H9 (cell line): ENCODE data around the gene DNAJB5. TPM values are rescaled to one million over a fixed set of nuclear protein-coding genes. Genes with fewer than 3 reads are reported as not detected.

ENCODE experiments used
- DNase-seq: peaks from one replicate; pipeline ENCODE4 v3.0.0-alpha.2; 2017
- H2AFZ ChIP-seq: one replicate; pipeline ENCODE4 v1.6.1; 2013; ENCODE audit warnings: mild to moderate bottlenecking, low read length, control low read depth, moderate library complexity
- H2AK5ac ChIP-seq: 2 replicates; pipeline ENCODE4 v1.6.1; 2013; ENCODE audit warnings: low read length, control low read depth, mixed read lengths; ENCODE audit not compliant: insufficient read length
- H2BK120ac ChIP-seq: one replicate; pipeline ENCODE4 v1.6.1; 2013; ENCODE audit warnings: low read depth, mild to moderate bottlenecking, low read length, control low read depth, inconsistent platforms; ENCODE audit not compliant: poor library complexity, severe bottlenecking
- H2BK12ac ChIP-seq: 2 replicates; pipeline ENCODE4 v1.6.1; 2013; ENCODE audit warnings: low read length, control low read depth, mixed read lengths, low read depth; ENCODE audit not compliant: insufficient read length
- H2BK15ac ChIP-seq: 2 replicates; pipeline ENCODE4 v1.6.1; 2013; ENCODE audit warnings: low read depth, low read length, control low read depth
- H2BK20ac ChIP-seq: one replicate; pipeline ENCODE4 v1.6.1; 2013; ENCODE audit warnings: low read depth, mild to moderate bottlenecking, low read length, control low read depth, inconsistent platforms; ENCODE audit not compliant: poor library complexity, severe bottlenecking
- H2BK5ac ChIP-seq: 2 replicates; pipeline ENCODE4 v1.6.1; 2013; ENCODE audit warnings: low read length, control low read depth, mixed read lengths; ENCODE audit not compliant: insufficient read length
- H3K14ac ChIP-seq: 2 replicates; pipeline ENCODE4 v1.6.1; 2013; ENCODE audit warnings: low read length, control low read depth; ENCODE audit not compliant: insufficient read depth
- H3K18ac ChIP-seq: 2 replicates; pipeline ENCODE4 v1.6.1; 2013; ENCODE audit warnings: low read depth, mild to moderate bottlenecking, mixed read lengths, low read length, control low read depth; ENCODE audit not compliant: insufficient read length
- H3K23ac ChIP-seq: 2 replicates; pipeline ENCODE4 v1.6.1; 2013; ENCODE audit warnings: low read length, control low read depth, mixed read lengths, low read depth; ENCODE audit not compliant: insufficient read length
- H3K23me2 ChIP-seq: 2 replicates; pipeline ENCODE4 v1.6.1; 2013; ENCODE audit warnings: low read depth, mild to moderate bottlenecking, mixed read lengths, low read length, control low read depth; ENCODE audit not compliant: insufficient read length, poor library complexity, severe bottlenecking
- H3K27ac ChIP-seq: 2 replicates; pipeline ENCODE4 v1.5.1; 2013; ENCODE audit warnings: low read length, control low read depth, mixed read lengths, low read depth; ENCODE audit not compliant: insufficient read length
- H3K27me3 ChIP-seq: 2 replicates; pipeline ENCODE4 v1.6.1; 2013; ENCODE audit warnings: low read length, control low read depth, inconsistent platforms; ENCODE audit not compliant: insufficient read depth
- H3K4ac ChIP-seq: 2 replicates; pipeline ENCODE4 v1.6.1; 2013; ENCODE audit warnings: low read depth, mild to moderate bottlenecking, control low read depth, inconsistent platforms, low read length, moderate library complexity
- H3K4me1 ChIP-seq: 2 replicates; pipeline ENCODE4 v1.6.1; 2013; ENCODE audit warnings: low read length, control low read depth, inconsistent platforms; ENCODE audit not compliant: insufficient read depth
- H3K4me2 ChIP-seq: 2 replicates; pipeline ENCODE4 v1.6.1; 2013; ENCODE audit warnings: low read length, control low read depth, mixed read lengths; ENCODE audit not compliant: insufficient read length, insufficient read depth
- H3K56ac ChIP-seq: 2 replicates; pipeline ENCODE4 v1.6.1; 2013; ENCODE audit warnings: low read depth, mild to moderate bottlenecking, mixed read lengths, low read length, control low read depth; ENCODE audit not compliant: insufficient read length
- H3K79me1 ChIP-seq: 2 replicates; pipeline ENCODE4 v1.6.1; 2013; ENCODE audit warnings: low read depth, mild to moderate bottlenecking, moderate library complexity, low read length, control low read depth, inconsistent platforms; ENCODE audit not compliant: insufficient read depth, poor library complexity, severe bottlenecking
- H3K79me2 ChIP-seq: 2 replicates; pipeline ENCODE4 v1.6.1; 2013; ENCODE audit warnings: low read length, control low read depth, inconsistent platforms; ENCODE audit not compliant: insufficient read depth
- H3K9ac ChIP-seq: 2 replicates; pipeline ENCODE4 v1.6.1; 2013; ENCODE audit warnings: low read length, control low read depth, mixed read lengths; ENCODE audit not compliant: insufficient read length; ENCODE audit errors: extremely low read depth
- H3K9me3 ChIP-seq: one replicate; pipeline ENCODE4 v1.6.1; 2013; ENCODE audit warnings: low read depth, low read length, inconsistent platforms; ENCODE audit not compliant: control insufficient read depth
- H3T11ph ChIP-seq: one replicate; pipeline ENCODE4 v1.6.1; 2013; ENCODE audit warnings: mild to moderate bottlenecking, low read length, control low read depth, inconsistent platforms
- H4K20me1 ChIP-seq: one replicate; pipeline ENCODE4 v1.6.1; 2013; ENCODE audit not compliant: control insufficient read depth, insufficient read length, insufficient read depth
- H4K5ac ChIP-seq: 2 replicates; pipeline ENCODE4 v1.6.1; 2013; ENCODE audit warnings: low read depth, mild to moderate bottlenecking, mixed read lengths, low read length, control low read depth; ENCODE audit not compliant: insufficient read length
- H4K8ac ChIP-seq: replicated peaks from 2 replicates; pipeline ENCODE4 v1.6.1; 2013; ENCODE audit warnings: low read length, control low read depth, mixed read lengths, low read depth; ENCODE audit not compliant: insufficient read length
- H4K91ac ChIP-seq: 2 replicates; pipeline ENCODE4 v1.6.1; 2013; ENCODE audit warnings: low read depth, mild to moderate bottlenecking, moderate library complexity, mixed read lengths, low read length, control low read depth; ENCODE audit not compliant: insufficient read length
- H3K27ac Mint-ChIP-seq, 3 experiments: 2 replicates in 2 of 3; 3 replicates in 1 of 3; pipeline ENCODE4 v1.8.0; 2020 to 2021; ENCODE audit warnings: mixed read lengths in 3 of 3, mild to moderate bottlenecking in 1 of 3, moderate library complexity in 1 of 3
- H3K27me3 Mint-ChIP-seq: 2 replicates; pipeline ENCODE4 v1.8.0; 2021; ENCODE audit warnings: low read depth, mild to moderate bottlenecking, moderate library complexity, mixed read lengths
- H3K36me3 Mint-ChIP-seq, 3 experiments: 2 replicates in 2 of 3; 3 replicates in 1 of 3; pipeline ENCODE4 v1.8.0; 2020 to 2021; ENCODE audit warnings: low read depth in 3 of 3, mixed read lengths in 3 of 3; ENCODE audit not compliant: insufficient read depth in 1 of 3
- H3K4me1 Mint-ChIP-seq, 2 experiments: 2 replicates each; pipeline ENCODE4 v1.8.0; 2020; ENCODE audit warnings: mixed read lengths in 2 of 2
- H3K4me3 Mint-ChIP-seq, 2 experiments: 2 replicates in 1 of 2; 3 replicates in 1 of 2; pipeline ENCODE4 v1.8.0; 2020 to 2021; ENCODE audit warnings: mild to moderate bottlenecking in 2 of 2, mixed read lengths in 2 of 2, moderate library complexity in 1 of 2
- H3K9me3 Mint-ChIP-seq, 2 experiments: 2 replicates in 1 of 2; 3 replicates in 1 of 2; pipeline ENCODE4 v1.8.0; 2020; ENCODE audit warnings: mild to moderate bottlenecking in 2 of 2, mixed read lengths in 2 of 2, moderate library complexity in 1 of 2
- CTCF ChIP-seq: fragments of 200-600 bp; sonication (generic); conservative IDR thresholded peaks from 3 replicates; pipeline ENCODE4 v1.8.0; 2021; ENCODE audit warnings: antibody characterized with exemption, mild to moderate bottlenecking
- WGBS: extraction: QIAGEN DNeasy Blood & Tissue Kit; methylation state at CpG from one replicate; pipeline ENCODE4 v1.1.7; 2013; ENCODE audit warnings: missing lambda C conversion rate, low lambda C conversion rate, mixed read lengths; ENCODE audit not compliant: insufficient read length; ENCODE audit errors: extremely low coverage; 5-methylcytosine and 5-hydroxymethylcytosine counted together
- total RNA-seq: library from RNA; stranded (reverse); gene quantifications from 2 replicates; pipeline ENCODE4 v1.2.1, GENCODE V29; 2021

DNAJB5 gene
- total RNA-seq, 1 experiment from 2014 or later = 38.9 TPM

- Mint-ChIP-seq H3K36me3 (peaks cover 26 to 41% (median 39%) of the 10 kb centered on the region in 3 experiments), H3K4me3 (no peak overlapping the region), H3K27ac (no peak overlapping the region), H3K27me3 (no peaks in the 10 kb centered on the region; the same call in 1 of the 2 replicates), H3K4me1 (peaks cover 2 to 8% of the 10 kb centered on the region in 2 experiments; a peak in 3 of 4 replicates), H3K9me3 (peaks cover 27 to 50% of the 10 kb centered on the region in 2 experiments)
- peaks cover 7% of the 10 kb centered on the region for H3K9me3 ChIP-seq
- no peak for DNase-seq
- no CpG with 5 or more reads among the region's 3 CpGs for WGBS
- H2BK12ac ChIP-seq = no peak overlapping the region
- H3K79me1 ChIP-seq = no peaks in the 10 kb centered on the region
- H3K23me2 ChIP-seq = no peaks in the 10 kb centered on the region
- no peak overlapping the region for H4K8ac ChIP-seq
- no peak overlapping the region for H3K9ac ChIP-seq
- no peak overlapping the region for H2BK5ac ChIP-seq
- H3K4ac ChIP-seq = no peak overlapping the region
- H3K27me3 ChIP-seq = no peaks in the 10 kb centered on the region
- H3K23ac ChIP-seq = no peak overlapping the region
- no peak overlapping the region for H3K4me2 ChIP-seq
- no peak overlapping the region for H4K91ac ChIP-seq
- H2BK120ac ChIP-seq = no peak overlapping the region
- H3K18ac ChIP-seq = no peak overlapping the region
- TF ChIP-seq CTCF = no peak
- no peak overlapping the region for H4K5ac ChIP-seq
- no peak overlapping the region for H3K56ac ChIP-seq
- no peak overlapping the region for H3T11ph ChIP-seq
- no peak overlapping the region for H2AK5ac ChIP-seq
- H3K27ac ChIP-seq = no peak overlapping the region
- H2AFZ ChIP-seq = no peak overlapping the region
- no peak overlapping the region for H2BK20ac ChIP-seq
- no peaks in the 10 kb centered on the region for H3K79me2 ChIP-seq
- no peak overlapping the region for H3K14ac ChIP-seq
- no peaks in the 10 kb centered on the region for H4K20me1 ChIP-seq
- H2BK15ac ChIP-seq = no peak overlapping the region
- H3K4me1 ChIP-seq = no peaks in the 10 kb centered on the region
Observed at GRCh38 chr9:35010351-35010958, 20.9 kb downstream of the DNAJB5 start.
